Subcutaneous abdominal adipose tissue (tissue), 5 donors: ENCODE measurements around the gene DNAJC16.
"Not testable (repeated sequence)": the region's sequence is repeated elsewhere in the genome, so short reads cannot be mapped to it uniquely, and the experiment has no call there.

Experiments used
- H3K27ac ChIP-seq: one replicate; pipeline ENCODE4 v1.7.0; 2013; ENCODE audit warnings: low read depth, mild to moderate bottlenecking, inconsistent platforms, low read length, moderate library complexity
- H3K27me3 ChIP-seq, 5 donors: one replicate each; pipeline ENCODE4 v1.7.0; 2013; ENCODE audit warnings: low read length in 5 of 5, inconsistent platforms in 1 of 5; ENCODE audit not compliant: control insufficient read depth in 5 of 5, insufficient read depth in 4 of 5
- H3K36me3 ChIP-seq, 5 donors: one replicate each; pipeline ENCODE4 v1.7.0; 2013; ENCODE audit warnings: low read length in 5 of 5; ENCODE audit not compliant: control insufficient read depth in 5 of 5, insufficient read depth in 5 of 5
- H3K4me1 ChIP-seq, 5 donors: one replicate each; pipeline ENCODE4 v1.7.0; 2013; ENCODE audit warnings: low read length in 5 of 5, mild to moderate bottlenecking in 3 of 5, moderate library complexity in 1 of 5; ENCODE audit not compliant: control insufficient read depth in 5 of 5, insufficient read depth in 5 of 5
- H3K4me3 ChIP-seq, 5 donors: one replicate each; pipeline ENCODE4 v1.7.0; 2013; ENCODE audit warnings: low read length in 5 of 5, low read depth in 1 of 5
- H3K9ac ChIP-seq, 5 donors: one replicate each; pipeline ENCODE4 v1.7.0; 2013; ENCODE audit warnings: low read length in 5 of 5, mild to moderate bottlenecking in 4 of 5, moderate library complexity in 3 of 5
- H3K9me3 ChIP-seq, 5 donors: one replicate each; pipeline ENCODE4 v1.7.0; 2013; ENCODE audit warnings: low read length in 5 of 5; ENCODE audit not compliant: control insufficient read depth in 5 of 5
- donor health status: healthy.
- donor health status: healthy.
- donor health status: healthy.
- donor health status: healthy.
- donor health status: healthy.

The DNAJC16 gene

GRCh38 chr1:15526490-15527339, at the start of gene DNAJC16:
DNAJC16 (plus strand) TSS chr1:15526848; CDS start chr1:15529106, 2,258 bp downstream.
- Histone ChIP-seq H3K27me3 (no peaks in the 10 kb centered on the region), H3K9ac (peak within 1 kb of the TSS; percentile 33 to 93 (median 92)), H3K27ac (peak within 1 kb of the TSS; percentile 89), H3K9me3 (no peaks in the 10 kb centered on the region), H3K4me1 (peaks cover 2 to 36% (median 29%) of the 10 kb centered on the region in 5 donors), H3K36me3 (peaks cover 0 to 9% (median 3%) of the 10 kb centered on the region in 5 donors), H3K4me3 (peak within 1 kb of the TSS; percentile 76 to 97 (median 87))

- H3K9me3 ChIP-seq: no peaks in the 10 kb centered on the region
Measured at GRCh38 chr1:15476927-15477326, 49.7 kb upstream of the DNAJC16 start.

GRCh38 chr1:15477646-15478212, 48.9 kb upstream of the DNAJC16 start:
- Histone ChIP-seq H3K27ac (no peak overlapping the region), H3K4me1 (no peaks in the 10 kb centered on the region), H3K27me3 (no peaks in the 10 kb centered on the region), H3K9ac (no peak overlapping the region), H3K36me3 (no peaks in the 10 kb centered on the region), H3K9me3 (no peaks in the 10 kb centered on the region), H3K4me3 (no peak overlapping the region)

More at GRCh38 chr1:15476927-15477326, 49.7 kb upstream of the DNAJC16 start:
- Histone ChIP-seq H3K9ac (no peak overlapping the region), H3K36me3 (no peaks in the 10 kb centered on the region), H3K4me1 (no peaks in the 10 kb centered on the region), H3K27ac (no peak overlapping the region), H3K4me3 (no peak overlapping the region), H3K27me3 (no peaks in the 10 kb centered on the region)

- Histone ChIP-seq H3K27ac (no peak overlapping the region), H3K9me3 (no peaks in the 10 kb centered on the region), H3K9ac (no peak overlapping the region), H3K27me3 (no peaks in the 10 kb centered on the region), H3K36me3 (no peaks in the 10 kb centered on the region), H3K4me3 (no peak overlapping the region), H3K4me1 (no peaks in the 10 kb centered on the region)
Measured at GRCh38 chr1:15479654-15480347, 46.8 kb upstream of the DNAJC16 start.

GRCh38 chr1:15482455-15482854, 44.2 kb upstream of the DNAJC16 start:
- not testable (repeated sequence) for H3K9ac ChIP-seq, H3K27ac ChIP-seq, H3K9me3 ChIP-seq

GRCh38 chr1:15482983-15483543, 43.6 kb upstream of the DNAJC16 start:
- not testable (repeated sequence) for H3K27me3 ChIP-seq, H3K27ac ChIP-seq

More at GRCh38 chr1:15482455-15482854, 44.2 kb upstream of the DNAJC16 start:
- H3K4me3 ChIP-seq, H3K4me1 ChIP-seq, H3K27me3 ChIP-seq: not testable (repeated sequence)
- peaks cover 0 to 12% (median 2%) of the 10 kb centered on the region in 5 donors for H3K36me3 ChIP-seq

GRCh38 chr1:15483971-15484370, 42.7 kb upstream of the DNAJC16 start:
- no peaks in the 10 kb centered on the region for H3K9me3 ChIP-seq
- peaks cover 0 to 13% (median 2%) of the 10 kb centered on the region in 5 donors for H3K36me3 ChIP-seq
- H3K27me3 ChIP-seq: no peaks in the 10 kb centered on the region
- H3K4me1 ChIP-seq: no peaks in the 10 kb centered on the region
- H3K27ac ChIP-seq: no peak overlapping the region
- no peak overlapping the region for H3K4me3 ChIP-seq
- no peak overlapping the region for H3K9ac ChIP-seq

More at GRCh38 chr1:15482983-15483543, 43.6 kb upstream of the DNAJC16 start:
- peaks cover 0 to 13% (median 2%) of the 10 kb centered on the region in 5 donors for H3K36me3 ChIP-seq
- H3K9ac ChIP-seq, H3K4me1 ChIP-seq, H3K9me3 ChIP-seq, H3K4me3 ChIP-seq: not testable (repeated sequence)

- H3K9me3 ChIP-seq, H3K9ac ChIP-seq, H3K27ac ChIP-seq, H3K4me3 ChIP-seq, H3K27me3 ChIP-seq, H3K4me1 ChIP-seq: not testable (repeated sequence)
- peaks cover 0 to 13% (median 2%) of the 10 kb centered on the region in 5 donors for H3K36me3 ChIP-seq
Measured at GRCh38 chr1:15484443-15484842, 42.2 kb upstream of the DNAJC16 start.

GRCh38 chr1:15485636-15486035, 41.0 kb upstream of the DNAJC16 start:
- Histone ChIP-seq H3K4me3 (no peak overlapping the region), H3K27me3 (no peaks in the 10 kb centered on the region), H3K27ac (no peak overlapping the region), H3K9ac (no peak overlapping the region), H3K9me3 (peaks cover 0 to 4% (median 0%) of the 10 kb centered on the region in 5 donors), H3K4me1 (no peaks in the 10 kb centered on the region), H3K36me3 (peaks cover 0 to 13% (median 2%) of the 10 kb centered on the region in 5 donors)
